ENCODE data around the gene SLCO2A1.

GRCh38 chr3:133890972-133891644, 138.6 kb downstream of the SLCO2A1 start:
- TF ChIP-seq POLR2A (IDR thresholded peaks at IDR 0.05) (no peak), EP300 (IDR thresholded peaks at IDR 0.05) (no peak)
- TF ChIP-seq, protein P1, sequence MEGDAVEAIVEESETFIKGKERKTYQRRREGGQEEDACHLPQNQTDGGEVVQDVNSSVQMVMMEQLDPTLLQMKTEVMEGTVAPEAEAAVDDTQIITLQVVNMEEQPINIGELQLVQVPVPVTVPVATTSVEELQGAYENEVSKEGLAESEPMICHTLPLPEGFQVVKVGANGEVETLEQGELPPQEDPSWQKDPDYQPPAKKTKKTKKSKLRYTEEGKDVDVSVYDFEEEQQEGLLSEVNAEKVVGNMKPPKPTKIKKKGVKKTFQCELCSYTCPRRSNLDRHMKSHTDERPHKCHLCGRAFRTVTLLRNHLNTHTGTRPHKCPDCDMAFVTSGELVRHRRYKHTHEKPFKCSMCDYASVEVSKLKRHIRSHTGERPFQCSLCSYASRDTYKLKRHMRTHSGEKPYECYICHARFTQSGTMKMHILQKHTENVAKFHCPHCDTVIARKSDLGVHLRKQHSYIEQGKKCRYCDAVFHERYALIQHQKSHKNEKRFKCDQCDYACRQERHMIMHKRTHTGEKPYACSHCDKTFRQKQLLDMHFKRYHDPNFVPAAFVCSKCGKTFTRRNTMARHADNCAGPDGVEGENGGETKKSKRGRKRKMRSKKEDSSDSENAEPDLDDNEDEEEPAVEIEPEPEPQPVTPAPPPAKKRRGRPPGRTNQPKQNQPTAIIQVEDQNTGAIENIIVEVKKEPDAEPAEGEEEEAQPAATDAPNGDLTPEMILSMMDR (IDR thresholded peaks at IDR 0.05): no peak
